Measurements from ENCODE around the gene CLEC20A.

The CLEC20A gene

GRCh38 chr1:178464141-178464540 lies 32.6 kb downstream of the CLEC20A start:
- no peak overlapping the region for H3K4me3 ChIP-seq (ENCODE audit: low read length)
- DNase-seq (ENCODE audit: low read depth) = no peak
- no peak for TF ChIP-seq CTCF (conservative IDR thresholded peaks at IDR 0.05; ENCODE audit: low read length)

GRCh38 chr1:178461701-178462100 lies 35.1 kb downstream of the CLEC20A start:
- no peak overlapping the region for H3K4me3 ChIP-seq (ENCODE audit: low read length)
- no peak for TF ChIP-seq CTCF (conservative IDR thresholded peaks at IDR 0.05; ENCODE audit: low read length)
- no peak for DNase-seq (ENCODE audit: low read depth)

GRCh38 chr1:178461104-178461503 lies 35.7 kb downstream of the CLEC20A start:
- TF ChIP-seq CTCF (conservative IDR thresholded peaks at IDR 0.05; ENCODE audit: low read length) = no peak
- no peak for DNase-seq (ENCODE audit: low read depth)

GRCh38 chr1:178458203-178458602 lies 38.6 kb downstream of the CLEC20A start:
- H3K4me3 ChIP-seq (ENCODE audit: low read length) = no peak overlapping the region
- TF ChIP-seq CTCF (conservative IDR thresholded peaks at IDR 0.05; ENCODE audit: low read length) = no peak

More at GRCh38 chr1:178461104-178461503, 35.7 kb downstream of the CLEC20A start:
- H3K4me3 ChIP-seq (ENCODE audit: low read length) = no peak overlapping the region

GRCh38 chr1:178457651-178458050 lies 39.1 kb downstream of the CLEC20A start:
- no peak for DNase-seq (ENCODE audit: low read depth)
- H3K4me3 ChIP-seq (ENCODE audit: low read length) = no peak overlapping the region
- TF ChIP-seq CTCF (conservative IDR thresholded peaks at IDR 0.05; ENCODE audit: low read length) = no peak

More at GRCh38 chr1:178458203-178458602, 38.6 kb downstream of the CLEC20A start:
- DNase-seq (ENCODE audit: low read depth) = no peak

- DNase-seq (ENCODE audit: low read depth) = no peak
- TF ChIP-seq CTCF (conservative IDR thresholded peaks at IDR 0.05; ENCODE audit: low read length) = no peak
- H3K4me3 ChIP-seq (ENCODE audit: low read length) = no peak overlapping the region
Measured at GRCh38 chr1:178456472-178456871, 40.3 kb downstream of the CLEC20A start.

GRCh38 chr1:178452013-178452412 lies 44.8 kb downstream of the CLEC20A start:
- no peak for DNase-seq (ENCODE audit: low read depth)
- no peak overlapping the region for H3K4me3 ChIP-seq (ENCODE audit: low read length)
- no peak for TF ChIP-seq CTCF (conservative IDR thresholded peaks at IDR 0.05; ENCODE audit: low read length)
